Endothelial cell of umbilical vein (primary cell): ENCODE data around the gene DUSP11. TPM values are rescaled to one million over a fixed set of nuclear protein-coding genes. Genes with fewer than 3 reads are reported as not detected.

Experiments
- BruUV-seq: library from RNA; stranded (reverse); fragments of 400-500 nt; replicated peaks from 2 replicates; lab custom pipeline; 2021; lab: Mats Ljungman, UMichigan
- CTCF ChIA-PET: fragments of 300-600, 350-600 bp; sonication (Branson Sonifier 250); formaldehyde crosslinking; loops from one replicate; lab custom pipeline; 2021; ENCODE audit warnings: antibody characterized with exemption, inconsistent platforms; lab: Charles Lee
- POLR2A ChIA-PET: fragments of 300-600, 350-600 bp; sonication (Branson Sonifier 250); formaldehyde crosslinking; loops from one replicate; lab custom pipeline; 2021; ENCODE audit warnings: antibody characterized with exemption, inconsistent platforms; lab: Charles Lee
- DNase-seq: peaks from one replicate; pipeline ENCODE4 v3.0.0-alpha.2; 2011; ENCODE audit warnings: low read depth, low spot score
- FAIRE-seq: peaks from 2 replicates; lab custom pipeline; 2011; peaks lifted over from hg19 to GRCh38; lab: Jason Lieb, UNC
- H2AFZ ChIP-seq: 2 replicates; pipeline ENCODE4 v1.6.0; 2012; ENCODE audit warnings: low read depth, low read length, control low read depth, inconsistent platforms
- H3K27ac ChIP-seq: 2 replicates; pipeline ENCODE4 v1.5.1; 2011; ENCODE audit warnings: low read depth, mild to moderate bottlenecking, control low read depth, low read length, moderate library complexity; ENCODE audit not compliant: insufficient read depth
- H3K27me3 ChIP-seq, 2 experiments: 2 replicates each; pipeline versions ENCODE4 v1.6.0 to v1.6.1; 2011; ENCODE audit warnings: low read length in 2 of 2, mixed read lengths in 1 of 2; ENCODE audit not compliant: control insufficient read depth in 2 of 2, insufficient read depth in 2 of 2
- H3K36me3 ChIP-seq, 2 experiments: 2 replicates in 1 of 2; 3 replicates in 1 of 2; pipeline ENCODE4 v1.5.1; 2011; ENCODE audit warnings: low read length in 2 of 2, mild to moderate bottlenecking in 1 of 2, moderate library complexity in 1 of 2; ENCODE audit not compliant: control insufficient read depth in 2 of 2, insufficient read depth in 2 of 2; ENCODE audit errors: extremely low read depth in 1 of 2
- H3K4me1 ChIP-seq: 3 replicates; pipeline ENCODE4 v1.5.1; 2011; ENCODE audit warnings: mild to moderate bottlenecking, low read length; ENCODE audit not compliant: control insufficient read depth, insufficient read depth; ENCODE audit errors: extremely low read depth
- H3K4me2 ChIP-seq: 2 replicates; pipeline ENCODE4 v1.6.1; 2011; ENCODE audit warnings: low read length, control low read depth, mixed read lengths; ENCODE audit not compliant: insufficient read depth
- H3K4me3 ChIP-seq, 3 experiments: fragments of 200-600 bp in 1 of 3; sonication (generic), shearing (Covaris generic) in 1 of 3; replicated peaks in 1 of 3; 2 replicates each; pipeline ENCODE4 v1.5.1; 2011 to 2016; ENCODE audit warnings: control low read depth in 3 of 3, low read length in 3 of 3, mild to moderate bottlenecking in 2 of 3, inconsistent platforms in 1 of 3, low read depth in 1 of 3, moderate library complexity in 1 of 3; ENCODE audit not compliant: insufficient read depth in 1 of 3
- H3K79me2 ChIP-seq: 2 replicates; pipeline ENCODE4 v1.6.0; 2012; ENCODE audit warnings: low read length, inconsistent platforms; ENCODE audit not compliant: control insufficient read depth, insufficient read depth
- H3K9ac ChIP-seq: replicated peaks from 2 replicates; pipeline ENCODE3; 2011; ENCODE audit warnings: low read length, control low read depth; ENCODE audit not compliant: insufficient read depth; ENCODE audit errors: extremely low read depth
- H3K9me1 ChIP-seq: replicated peaks from 3 replicates; pipeline ENCODE4 v1.6.0; 2011; ENCODE audit warnings: mild to moderate bottlenecking, low read length; ENCODE audit not compliant: control insufficient read depth, insufficient read depth; ENCODE audit errors: extremely low read depth
- H3K9me3 ChIP-seq: replicated peaks from 2 replicates; pipeline ENCODE4 v1.5.1; 2012; ENCODE audit warnings: low read length, inconsistent platforms; ENCODE audit not compliant: control insufficient read depth, insufficient read depth
- H4K20me1 ChIP-seq: replicated peaks from 2 replicates; pipeline ENCODE3; 2011; ENCODE audit warnings: mild to moderate bottlenecking, low read length; ENCODE audit not compliant: control insufficient read depth, insufficient read depth; ENCODE audit errors: extremely low read depth
- EZH2 ChIP-seq: IDR thresholded peaks from 2 replicates; pipeline ENCODE4 v1.6.1; 2012; ENCODE audit warnings: borderline replicate concordance, low read depth, mild to moderate bottlenecking, moderate library complexity, low read length, inconsistent platforms; ENCODE audit not compliant: severe bottlenecking
- FOS ChIP-seq: IDR thresholded peaks from 2 replicates; pipeline ENCODE4 v1.6.1; 2011; ENCODE audit warnings: mild to moderate bottlenecking, low read length, moderate library complexity, borderline replicate concordance; ENCODE audit not compliant: insufficient read depth
- GATA2 ChIP-seq: IDR thresholded peaks from 2 replicates; pipeline ENCODE4 v1.7.0; 2011; ENCODE audit warnings: low read depth, mild to moderate bottlenecking, moderate library complexity, mixed read lengths, low read length; ENCODE audit not compliant: insufficient read length, insufficient read depth
- JUN ChIP-seq: IDR thresholded peaks from 2 replicates; pipeline ENCODE4 v1.6.1; 2011; ENCODE audit warnings: borderline replicate concordance, low read depth; ENCODE audit not compliant: insufficient read length, insufficient read depth
- MYC ChIP-seq: IDR thresholded peaks from one replicate; pipeline ENCODE4 v1.6.1; 2011; ENCODE audit warnings: mild to moderate bottlenecking, low read depth, low read length
- POLR2A ChIP-seq: IDR thresholded peaks from 2 replicates; pipeline ENCODE4 v1.6.1; 2012; ENCODE audit warnings: low read depth, mild to moderate bottlenecking, control low read depth, low read length
- POLR2AphosphoS5 ChIP-seq: IDR thresholded peaks from 2 replicates; pipeline ENCODE4 v1.6.1; 2012; ENCODE audit warnings: low read depth, mild to moderate bottlenecking, control low read depth, low read length, moderate library complexity; ENCODE audit not compliant: insufficient read depth
- dilution Hi-C: fragments of 300-500 bp; cut with MboI; formaldehyde crosslinking; loops from one replicate; pipeline ENCODE4 v1.15.0; 2019; ENCODE audit warnings: low sequenced_read_pairs; ENCODE audit not compliant: extremely low pct_ligation_motif_present
- intact Hi-C: fragments of 100-400 bp; cut with micrococcal nuclease; formaldehyde crosslinking; loops from one replicate; pipeline ENCODE4 v1.10.0; 2022
- polyA plus RNA-seq, 4 experiments: library from polyadenylated mRNA; depleted of rRNA in 3 of 4; stranded (reverse) in 3 of 4; unstranded in 1 of 4; fragments of >200 nt; gene quantifications; 2 replicates each; pipeline versions ENCODE4 v1.2.1 to v1.2.3, GENCODE V29; 2011 to 2012; ENCODE audit warnings: missing spikeins in 1 of 4
- total RNA-seq: library from RNA; stranded (reverse); gene quantifications from 2 replicates; pipeline ENCODE4 v1.2.3, GENCODE V29; 2021
- TF ChIP-seq, protein P1 (sequence below): IDR thresholded peaks from 2 replicates; pipeline ENCODE4 v1.6.1; 2011; ENCODE audit not compliant: insufficient read depth, insufficient read length
- TF ChIP-seq, protein P2 (sequence below), 2 donors: IDR thresholded peaks; 1 replicate in 1 of 2; 2 replicates in 1 of 2; pipeline ENCODE4 v1.5.1; 2011; ENCODE audit warnings: low read length in 2 of 2, mild to moderate bottlenecking in 2 of 2, moderate library complexity in 2 of 2, control low read depth in 1 of 2, inconsistent platforms in 1 of 2, low read depth in 1 of 2; ENCODE audit not compliant: insufficient read depth in 1 of 2; ENCODE audit errors: extremely low read depth in 1 of 2

The DUSP11 gene
- total and polyA plus RNA-seq, 2 donors (not counting 3 experiments of a cell fraction or from before 2014, with no cell fraction given), result 18.6 to 27.0 TPM

GRCh38 chr2:73717251-73717606 lies 62.7 kb downstream of the DUSP11 start:
- no peaks in the 10 kb centered on the region for H3K4me1 ChIP-seq
- POLR2A ChIA-PET, result no interaction called here
- H2AFZ ChIP-seq, result peak overlapping the region; percentile 73
- no peak for FAIRE-seq
- no peak overlapping the region for H3K9ac ChIP-seq
- H3K4me3 ChIP-seq, result no peak overlapping the region
- H3K27ac ChIP-seq, result no peak overlapping the region
- no peaks in the 10 kb centered on the region for H3K79me2 ChIP-seq
- no peaks in the 10 kb centered on the region for H3K36me3 ChIP-seq
- no peak for DNase-seq
- CTCF ChIA-PET, result no interaction called here
- no TSS peak for BruUV-seq
- TF ChIP-seq POLR2A (no peak), POLR2AphosphoS5 (no peak), FOS (no peak), MYC (no peak)
- TF ChIP-seq, protein P1, sequence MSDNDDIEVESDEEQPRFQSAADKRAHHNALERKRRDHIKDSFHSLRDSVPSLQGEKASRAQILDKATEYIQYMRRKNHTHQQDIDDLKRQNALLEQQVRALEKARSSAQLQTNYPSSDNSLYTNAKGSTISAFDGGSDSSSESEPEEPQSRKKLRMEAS, result no peak
- H3K27me3 ChIP-seq, result peaks cover 0 to 10% of the 10 kb centered on the region in 2 experiments
- no peaks in the 10 kb centered on the region for H4K20me1 ChIP-seq
- no peaks in the 10 kb centered on the region for H3K9me1 ChIP-seq
- intact Hi-C loops (no loop called here), dilution Hi-C loops (no loop called here)
- no peak overlapping the region for H3K4me2 ChIP-seq
- H3K9me3 ChIP-seq, result no peaks in the 10 kb centered on the region

- no TSS peak for BruUV-seq
- FAIRE-seq (no peak), DNase-seq (peak; percentile 80)
- no peaks in the 10 kb centered on the region for H3K9me3 ChIP-seq
- intact Hi-C loops (no loop called here), dilution Hi-C loops (no loop called here)
- H2AFZ ChIP-seq, result peak overlapping the region; percentile 73
- CTCF ChIA-PET, result no interaction called here
- peaks cover 0 to 10% of the 10 kb centered on the region in 2 experiments for H3K27me3 ChIP-seq
- no peak overlapping the region for H3K27ac ChIP-seq
- no peaks in the 10 kb centered on the region for H3K4me1 ChIP-seq
- no peaks in the 10 kb centered on the region for H4K20me1 ChIP-seq
- POLR2A ChIA-PET, result no interaction called here
- no peaks in the 10 kb centered on the region for H3K9me1 ChIP-seq
- H3K36me3 ChIP-seq, result no peaks in the 10 kb centered on the region
- no peak overlapping the region for H3K4me3 ChIP-seq
- H3K4me2 ChIP-seq, result no peak overlapping the region
- H3K9ac ChIP-seq, result no peak overlapping the region
- no peak for TF ChIP-seq EZH2
- TF ChIP-seq JUN, result no peak
- TF ChIP-seq, protein P2, sequence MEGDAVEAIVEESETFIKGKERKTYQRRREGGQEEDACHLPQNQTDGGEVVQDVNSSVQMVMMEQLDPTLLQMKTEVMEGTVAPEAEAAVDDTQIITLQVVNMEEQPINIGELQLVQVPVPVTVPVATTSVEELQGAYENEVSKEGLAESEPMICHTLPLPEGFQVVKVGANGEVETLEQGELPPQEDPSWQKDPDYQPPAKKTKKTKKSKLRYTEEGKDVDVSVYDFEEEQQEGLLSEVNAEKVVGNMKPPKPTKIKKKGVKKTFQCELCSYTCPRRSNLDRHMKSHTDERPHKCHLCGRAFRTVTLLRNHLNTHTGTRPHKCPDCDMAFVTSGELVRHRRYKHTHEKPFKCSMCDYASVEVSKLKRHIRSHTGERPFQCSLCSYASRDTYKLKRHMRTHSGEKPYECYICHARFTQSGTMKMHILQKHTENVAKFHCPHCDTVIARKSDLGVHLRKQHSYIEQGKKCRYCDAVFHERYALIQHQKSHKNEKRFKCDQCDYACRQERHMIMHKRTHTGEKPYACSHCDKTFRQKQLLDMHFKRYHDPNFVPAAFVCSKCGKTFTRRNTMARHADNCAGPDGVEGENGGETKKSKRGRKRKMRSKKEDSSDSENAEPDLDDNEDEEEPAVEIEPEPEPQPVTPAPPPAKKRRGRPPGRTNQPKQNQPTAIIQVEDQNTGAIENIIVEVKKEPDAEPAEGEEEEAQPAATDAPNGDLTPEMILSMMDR (IDR thresholded peaks at IDR 0.05; ENCODE audit: extremely low read depth in 1 of 2, insufficient read depth in 1 of 2, low read depth in 1 of 2, low read length in 2 of 2), result no peak
- TF ChIP-seq POLR2AphosphoS5, result no peak
- no peak for TF ChIP-seq MYC
- TF ChIP-seq, protein P1, result no peak
- no peak for TF ChIP-seq POLR2A
- no peak for TF ChIP-seq FOS
- TF ChIP-seq GATA2, result no peak
- H3K79me2 ChIP-seq, result no peaks in the 10 kb centered on the region
Observed at GRCh38 chr2:73716543-73717250, 63.2 kb downstream of the DUSP11 start.
